ENCODE data around the gene ADI1.

ADI1 gene, protein sequence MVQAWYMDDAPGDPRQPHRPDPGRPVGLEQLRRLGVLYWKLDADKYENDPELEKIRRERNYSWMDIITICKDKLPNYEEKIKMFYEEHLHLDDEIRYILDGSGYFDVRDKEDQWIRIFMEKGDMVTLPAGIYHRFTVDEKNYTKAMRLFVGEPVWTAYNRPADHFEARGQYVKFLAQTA

GRCh38 chr2:3519255-3520205 is at the start of gene ADI1:
Gene ADI1, minus strand, starts transcription at chr2:3519531. Its CDS starts 44 bp downstream, at chr2:3519487.
- peak within 1 kb of the TSS; percentile 75 for H3K4me3 ChIP-seq (ENCODE audit: low read depth, low read length)
- H3K4me1 ChIP-seq (ENCODE audit: control insufficient read depth, insufficient read depth, low read length) = peaks cover 12% of the 10 kb centered on the region; the same call in 1 of the 2 replicates
- H3K36me3 ChIP-seq (ENCODE audit: control insufficient read depth, insufficient read depth, low read length) = no peaks in the 10 kb centered on the region; the same call in 1 of the 2 replicates
- 0 out of 2 replicates have a peak, but pooled peaks cover 6% of the 10 kb centered on the region for H3K27me3 ChIP-seq (ENCODE audit: control insufficient read depth, insufficient read depth, low read length)
- peak within 1 kb of the TSS; percentile 82 for H3K9ac ChIP-seq (ENCODE audit: low read length)
- peaks cover 8% of the 10 kb centered on the region for H3K9me3 ChIP-seq (ENCODE audit: control insufficient read depth, insufficient read depth, low read depth, low read length)
- peak within 1 kb of the TSS; percentile 95 for H3K27ac ChIP-seq (ENCODE audit: low read depth, low read length)

DNA sequence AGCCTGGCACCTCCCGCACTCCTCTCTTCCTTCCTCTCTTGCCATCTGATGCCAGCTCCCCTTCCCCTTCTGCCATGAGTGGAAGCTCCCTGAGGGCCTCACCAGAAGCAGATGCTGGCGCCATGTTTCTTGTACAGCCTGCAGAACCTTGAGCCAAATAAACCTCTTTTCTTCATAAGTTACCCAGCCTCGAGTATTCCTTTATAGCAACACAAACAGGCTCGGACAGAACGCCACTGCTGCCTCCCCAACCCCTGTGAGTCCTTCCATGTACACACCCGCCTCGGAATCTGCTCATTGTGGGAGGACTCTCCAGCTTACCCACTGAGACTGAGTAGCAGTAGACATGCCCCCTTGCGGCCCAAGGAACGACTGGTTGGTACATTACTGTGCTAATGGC is 47.5 kb upstream of the ADI1 start:
- H3K4me3 ChIP-seq (ENCODE audit: low read depth, low read length) = no peak overlapping the region
- peaks cover 2% of the 10 kb centered on the region; the same call in 1 of the 2 replicates for H3K36me3 ChIP-seq (ENCODE audit: control insufficient read depth, insufficient read depth, low read length)
- H3K4me1 ChIP-seq (ENCODE audit: control insufficient read depth, insufficient read depth, low read length) = 0 out of 2 replicates have a peak, but pooled peaks cover 2% of the 10 kb centered on the region
- H3K9ac ChIP-seq (ENCODE audit: low read length) = no peak overlapping the region
- H3K27me3 ChIP-seq (ENCODE audit: control insufficient read depth, insufficient read depth, low read length) = no peaks in the 10 kb centered on the region
- H3K9me3 ChIP-seq (ENCODE audit: control insufficient read depth, insufficient read depth, low read depth, low read length) = no peaks in the 10 kb centered on the region
- no peak overlapping the region for H3K27ac ChIP-seq (ENCODE audit: low read depth, low read length)

DNA sequence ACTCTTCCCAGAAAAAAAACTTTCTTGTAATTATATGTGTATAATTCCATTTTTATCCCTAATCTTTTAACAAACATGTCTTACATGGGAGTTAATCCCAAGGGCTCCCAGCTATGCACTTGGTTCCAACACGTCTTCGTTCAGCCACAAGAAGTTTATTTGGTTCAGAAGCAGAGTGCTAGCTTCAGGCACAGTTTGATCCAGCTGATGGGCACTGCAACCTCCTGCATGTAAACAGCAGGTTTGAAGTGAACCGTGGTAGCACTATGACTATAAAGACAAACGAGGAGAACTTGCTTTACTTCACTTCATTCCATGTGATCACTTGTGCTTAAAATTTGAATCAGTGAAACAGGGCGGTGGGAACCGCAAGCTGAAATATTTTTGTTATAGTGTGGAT is 45.8 kb upstream of the ADI1 start:
- no peak overlapping the region for H3K4me3 ChIP-seq (ENCODE audit: low read depth, low read length)
- no peaks in the 10 kb centered on the region for H3K27me3 ChIP-seq (ENCODE audit: control insufficient read depth, insufficient read depth, low read length)
- no peak overlapping the region for H3K9ac ChIP-seq (ENCODE audit: low read length)
- no peaks in the 10 kb centered on the region for H3K9me3 ChIP-seq (ENCODE audit: control insufficient read depth, insufficient read depth, low read depth, low read length)
- peaks cover 12% of the 10 kb centered on the region; the same call in 1 of the 2 replicates for H3K36me3 ChIP-seq (ENCODE audit: control insufficient read depth, insufficient read depth, low read length)
- H3K4me1 ChIP-seq (ENCODE audit: control insufficient read depth, insufficient read depth, low read length) = 0 out of 2 replicates have a peak, but pooled peaks cover 2% of the 10 kb centered on the region
- H3K27ac ChIP-seq (ENCODE audit: low read depth, low read length) = no peak overlapping the region

DNA sequence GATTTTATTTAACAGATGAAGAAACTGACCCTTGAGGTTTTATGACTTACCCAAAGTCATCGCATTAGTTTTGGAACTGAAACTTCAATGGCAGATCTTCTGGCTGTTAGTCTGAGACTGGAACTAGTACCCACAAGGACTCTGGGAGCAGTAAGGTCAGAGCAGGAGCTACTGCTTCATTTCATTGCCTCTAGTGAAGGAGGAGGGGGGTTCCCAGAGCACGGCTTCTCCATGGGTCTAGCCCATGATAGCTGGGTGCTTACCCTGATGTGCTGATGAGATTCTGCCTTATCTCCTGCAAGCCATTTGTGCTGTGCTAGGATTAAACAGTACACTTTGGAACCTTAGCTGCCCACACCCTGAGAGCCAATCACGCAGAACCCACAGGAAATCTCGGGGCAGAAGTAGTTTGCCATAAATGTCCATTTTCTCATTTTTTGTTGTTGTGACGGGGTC is 44.2 kb upstream of the ADI1 start:
- no peak overlapping the region for H3K9ac ChIP-seq (ENCODE audit: low read length)
- no peaks in the 10 kb centered on the region for H3K9me3 ChIP-seq (ENCODE audit: control insufficient read depth, insufficient read depth, low read depth, low read length)
- H3K4me3 ChIP-seq (ENCODE audit: low read depth, low read length) = no peak overlapping the region
- peaks cover 5% of the 10 kb centered on the region; the same call in 1 of the 2 replicates for H3K4me1 ChIP-seq (ENCODE audit: control insufficient read depth, insufficient read depth, low read length)
- H3K27me3 ChIP-seq (ENCODE audit: control insufficient read depth, insufficient read depth, low read length) = no peaks in the 10 kb centered on the region
- no peak overlapping the region for H3K27ac ChIP-seq (ENCODE audit: low read depth, low read length)
- peaks cover 14% of the 10 kb centered on the region; the same call in 1 of the 2 replicates for H3K36me3 ChIP-seq (ENCODE audit: control insufficient read depth, insufficient read depth, low read length)

DNA sequence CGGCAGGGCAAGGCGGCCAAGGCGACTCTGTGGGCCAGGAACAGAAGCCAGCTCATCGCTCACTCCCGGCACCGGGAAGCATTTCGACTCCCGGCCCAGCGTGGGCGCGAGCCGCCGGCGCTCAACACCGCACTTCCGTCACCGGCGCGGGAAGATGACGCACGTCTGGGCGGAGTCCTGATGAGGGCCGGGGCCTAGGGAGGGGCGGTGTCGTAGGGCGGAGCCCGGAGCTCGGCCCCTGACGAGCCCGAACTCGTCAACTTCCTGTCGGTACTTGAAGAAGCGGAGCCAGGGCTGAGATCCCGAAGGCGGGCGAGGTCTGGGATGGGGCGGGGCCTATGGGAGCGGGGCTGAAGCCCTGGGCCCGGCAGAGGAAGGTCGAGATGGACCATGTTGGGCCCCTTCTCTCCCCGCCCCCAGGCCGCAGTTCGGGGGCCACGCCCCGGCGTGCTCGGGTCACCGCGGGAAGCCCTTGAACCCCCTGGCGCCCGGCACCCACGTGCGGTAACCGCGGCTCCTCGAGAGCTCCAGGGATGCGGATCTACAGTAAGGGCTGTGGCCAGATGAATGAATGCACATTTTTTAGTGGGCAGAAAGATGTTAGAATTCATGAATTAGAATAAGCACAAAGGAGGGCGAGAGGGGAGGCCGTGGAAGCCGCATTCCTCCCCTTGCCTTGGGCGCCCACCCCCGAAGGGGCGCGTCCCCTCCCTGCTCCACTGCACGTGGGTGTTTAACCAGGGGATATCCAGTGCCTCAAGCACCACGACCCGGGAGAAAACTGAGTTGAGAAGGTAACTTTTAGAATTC is 39.1 kb upstream of the ADI1 start, which contains the start of gene RNASEH1:
Gene RNASEH1 (minus strand): TSS at position 129 of the 810 bp plus-strand sequence. CDS start 73 bp downstream, at position 56.
- peak within 1 kb of the TSS; percentile 97 for H3K9ac ChIP-seq (ENCODE audit: low read length)
- peaks cover 3% of the 10 kb centered on the region; the same call in 1 of the 2 replicates for H3K4me1 ChIP-seq (ENCODE audit: control insufficient read depth, insufficient read depth, low read length)
- peaks cover 47% of the 10 kb centered on the region for H3K36me3 ChIP-seq (ENCODE audit: control insufficient read depth, insufficient read depth, low read length)
- H3K27ac ChIP-seq (ENCODE audit: low read depth, low read length) = peak within 1 kb of the TSS; percentile 98
- H3K4me3 ChIP-seq (ENCODE audit: low read depth, low read length) = peak within 1 kb of the TSS; percentile 75
- no peaks in the 10 kb centered on the region for H3K27me3 ChIP-seq (ENCODE audit: control insufficient read depth, insufficient read depth, low read length)
- H3K9me3 ChIP-seq (ENCODE audit: control insufficient read depth, insufficient read depth, low read depth, low read length) = no peaks in the 10 kb centered on the region

- H3K9ac ChIP-seq (ENCODE audit: low read length) = peak overlapping the region; percentile 97
- H3K4me1 ChIP-seq (ENCODE audit: control insufficient read depth, insufficient read depth, low read length) = peaks cover 3% of the 10 kb centered on the region; the same call in 1 of the 2 replicates
- no peaks in the 10 kb centered on the region for H3K9me3 ChIP-seq (ENCODE audit: control insufficient read depth, insufficient read depth, low read depth, low read length)
- H3K4me3 ChIP-seq (ENCODE audit: low read depth, low read length) = peak overlapping the region; percentile 75
- H3K36me3 ChIP-seq (ENCODE audit: control insufficient read depth, insufficient read depth, low read length) = peaks cover 53% of the 10 kb centered on the region
- H3K27ac ChIP-seq (ENCODE audit: low read depth, low read length) = peak overlapping the region; percentile 98
- no peaks in the 10 kb centered on the region for H3K27me3 ChIP-seq (ENCODE audit: control insufficient read depth, insufficient read depth, low read length)
These were observed 38.4 kb upstream of the ADI1 start for GRCh38 chr2:3557639-3558204.

DNA sequence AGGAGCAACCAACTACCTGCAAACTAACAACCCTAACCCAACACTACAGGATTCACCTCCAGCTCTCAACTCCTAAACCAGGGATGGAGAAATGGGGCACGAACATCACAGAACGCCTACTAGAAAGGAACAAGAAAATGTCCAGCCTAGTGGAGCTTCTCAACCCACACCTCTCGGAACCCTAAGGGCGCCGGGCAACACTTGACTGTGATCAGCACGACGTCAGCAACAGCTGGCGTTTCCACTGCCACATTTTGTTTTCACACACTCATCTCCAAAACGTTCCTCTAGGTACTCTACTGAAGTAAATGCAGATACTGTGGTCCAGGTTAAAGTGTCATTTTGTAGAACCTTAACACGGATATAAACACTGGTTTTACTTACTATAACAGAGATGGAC is 34.6 kb upstream of the ADI1 start:
- Histone ChIP-seq H3K9me3 (ENCODE audit: control insufficient read depth, insufficient read depth, low read depth, low read length) (no peaks in the 10 kb centered on the region), H3K27ac (ENCODE audit: low read depth, low read length) (no peak overlapping the region), H3K36me3 (ENCODE audit: control insufficient read depth, insufficient read depth, low read length) (peaks cover 74% of the 10 kb centered on the region), H3K27me3 (ENCODE audit: control insufficient read depth, insufficient read depth, low read length) (no peaks in the 10 kb centered on the region), H3K4me3 (ENCODE audit: low read depth, low read length) (no peak overlapping the region), H3K4me1 (ENCODE audit: control insufficient read depth, insufficient read depth, low read length) (no peaks in the 10 kb centered on the region), H3K9ac (ENCODE audit: low read length) (no peak overlapping the region)

DNA sequence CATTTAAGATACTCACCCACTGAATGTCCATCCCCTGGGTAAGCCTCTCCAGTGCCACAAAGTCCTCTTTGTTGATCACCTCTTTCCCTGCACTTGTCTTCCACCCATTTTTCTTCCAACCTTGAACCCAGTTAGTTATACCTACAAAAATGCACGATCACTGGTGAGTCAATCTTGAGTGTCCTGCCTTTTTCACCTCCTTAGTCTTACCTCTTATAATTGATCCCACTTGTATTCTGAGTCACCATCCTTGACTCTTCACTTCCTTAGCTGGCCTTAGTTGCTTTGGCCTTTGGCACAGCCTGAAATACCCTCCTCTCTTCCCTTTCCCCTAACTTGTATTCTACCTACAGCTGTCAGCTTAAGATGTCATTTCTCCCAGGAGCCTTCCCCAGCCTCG is 28.6 kb upstream of the ADI1 start:
- Histone ChIP-seq H3K36me3 (ENCODE audit: control insufficient read depth, insufficient read depth, low read length) (peaks cover 97% of the 10 kb centered on the region), H3K27me3 (ENCODE audit: control insufficient read depth, insufficient read depth, low read length) (no peaks in the 10 kb centered on the region), H3K9me3 (ENCODE audit: control insufficient read depth, insufficient read depth, low read depth, low read length) (no peaks in the 10 kb centered on the region), H3K27ac (ENCODE audit: low read depth, low read length) (no peak overlapping the region), H3K4me3 (ENCODE audit: low read depth, low read length) (no peak overlapping the region), H3K9ac (ENCODE audit: low read length) (no peak overlapping the region), H3K4me1 (ENCODE audit: control insufficient read depth, insufficient read depth, low read length) (no peaks in the 10 kb centered on the region)

GRCh38 chr2:3545788-3546478 is 26.6 kb upstream of the ADI1 start:
- Histone ChIP-seq H3K27me3 (ENCODE audit: control insufficient read depth, insufficient read depth, low read length) (no peaks in the 10 kb centered on the region), H3K27ac (ENCODE audit: low read depth, low read length) (no peak overlapping the region), H3K4me1 (ENCODE audit: control insufficient read depth, insufficient read depth, low read length) (no peaks in the 10 kb centered on the region), H3K4me3 (ENCODE audit: low read depth, low read length) (no peak overlapping the region), H3K9me3 (ENCODE audit: control insufficient read depth, insufficient read depth, low read depth, low read length) (no peaks in the 10 kb centered on the region), H3K9ac (ENCODE audit: low read length) (no peak overlapping the region), H3K36me3 (ENCODE audit: control insufficient read depth, insufficient read depth, low read length) (peaks cover 97% of the 10 kb centered on the region)

All from HUES6 (cell line).